ENCODE results near the gene CST5. TPM values are rescaled to one million over a fixed set of nuclear protein-coding genes. Genes with fewer than 3 reads are reported as not detected.

The CST5 gene
- polyA plus RNA-seq, 3 donors = not detected

- H4K20me1 ChIP-seq (ENCODE audit: insufficient read depth, low read length) = no peaks in the 10 kb centered on the region
- TF ChIP-seq CTCF (IDR thresholded peaks at IDR 0.05) = no peak
- Mint-ChIP-seq H3K27ac (no peak overlapping the region), H3K4me3 (no peak overlapping the region), H3K27me3 (ENCODE audit: low read depth in 3 of 3) (peaks cover 2 to 5% (median 5%) of the 10 kb centered on the region in 3 donors), H3K36me3 (no peaks in the 10 kb centered on the region), H3K4me1 (no peaks in the 10 kb centered on the region), H3K9me3 (no peaks in the 10 kb centered on the region)
- H3K9me3 ChIP-seq (replicated peaks in 1 of 2; ENCODE audit: control insufficient read depth in 1 of 2, insufficient read depth in 1 of 2, low read length in 2 of 2) = no peaks in the 10 kb centered on the region
- no peaks in the 10 kb centered on the region for H3K36me3 ChIP-seq (replicated peaks in 1 of 2; ENCODE audit: control insufficient read depth in 1 of 2, insufficient read depth in 2 of 2, low read length in 2 of 2)
- no peaks in the 10 kb centered on the region for H3K4me1 ChIP-seq (ENCODE audit: control insufficient read depth in 1 of 2, insufficient read depth in 2 of 2, low read length in 2 of 2)
- no peak overlapping the region for H3K4me3 ChIP-seq (replicated peaks in 1 of 3; ENCODE audit: low read depth in 2 of 3, low read length in 3 of 3)
- intact Hi-C loops (cut with micrococcal nuclease) = no loop called here
- no peaks in the 10 kb centered on the region for H3K79me2 ChIP-seq (ENCODE audit: insufficient read depth, low read length)
- H3K4me2 ChIP-seq (replicated peaks; ENCODE audit: extremely low read depth, low read length, poor library complexity, severe bottlenecking) = no peak overlapping the region
- no peak overlapping the region for H2AFZ ChIP-seq (ENCODE audit: insufficient read depth, low read depth, low read length, poor library complexity, severe bottlenecking)
- no peak overlapping the region for H3K27ac ChIP-seq (ENCODE audit: low read depth in 1 of 2, low read length in 2 of 2)
- WGBS (ENCODE audit: insufficient coverage) = 100% methylated on average over 2 of the region's 5 CpGs
- no peak overlapping the region for H3K9ac ChIP-seq (ENCODE audit: insufficient read depth, low read length, poor library complexity, severe bottlenecking)
- DNase-seq = no peak
- no peaks in the 10 kb centered on the region for H3K27me3 ChIP-seq (ENCODE audit: control insufficient read depth in 2 of 2, insufficient read depth in 2 of 2, low read length in 2 of 2)
These were observed 5.2 kb upstream of the CST5 start for GRCh38 chr20:23884771-23885162.

DNA sequence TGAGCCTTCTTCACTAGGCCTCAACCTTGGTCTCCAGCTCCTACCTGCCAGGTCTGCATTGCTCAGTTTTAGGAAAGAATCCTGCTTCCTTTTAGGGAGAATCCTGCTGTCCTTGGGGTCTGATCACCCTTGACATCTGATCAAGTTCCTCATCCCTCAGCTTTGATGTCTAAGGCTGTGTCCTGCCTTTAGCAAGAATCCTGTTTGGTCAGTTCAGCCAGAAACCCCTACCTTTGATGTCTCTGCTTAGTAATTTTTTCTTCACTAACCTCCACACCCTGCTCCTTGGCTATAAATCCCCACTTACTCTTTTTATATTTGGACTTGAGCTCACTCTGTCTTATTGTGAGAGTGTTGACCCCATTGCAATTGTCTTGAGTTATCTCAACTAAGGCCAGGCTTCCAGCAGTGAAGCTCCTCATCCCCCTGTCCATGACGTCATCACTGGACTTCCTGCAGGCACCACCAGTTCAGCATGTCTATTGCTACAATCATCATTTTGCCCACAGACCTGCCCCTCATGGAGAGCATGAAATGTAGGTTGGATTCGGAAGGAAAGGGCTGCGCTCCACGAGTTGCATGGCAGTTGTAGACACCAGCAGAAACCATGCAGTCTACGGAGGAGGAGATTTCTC, 4.7 kb upstream of the CST5 start:
- H3K4me3 ChIP-seq (replicated peaks in 1 of 3; ENCODE audit: low read depth in 2 of 3, low read length in 3 of 3) = no peak overlapping the region
- intact Hi-C loops (cut with micrococcal nuclease) = no loop called here

More for the DNA sequence above, 4.7 kb upstream of the CST5 start:
- no peaks in the 10 kb centered on the region for H3K36me3 ChIP-seq (replicated peaks in 1 of 2; ENCODE audit: control insufficient read depth in 1 of 2, insufficient read depth in 2 of 2, low read length in 2 of 2)
- WGBS (ENCODE audit: insufficient coverage) = no CpG with 5 or more reads among the region's 5 CpGs
- H3K79me2 ChIP-seq (ENCODE audit: insufficient read depth, low read length) = no peaks in the 10 kb centered on the region
- H3K27ac ChIP-seq (ENCODE audit: low read depth in 1 of 2, low read length in 2 of 2) = no peak overlapping the region
- Mint-ChIP-seq H3K27ac (no peak overlapping the region), H3K36me3 (no peaks in the 10 kb centered on the region), H3K4me3 (no peak overlapping the region), H3K4me1 (no peaks in the 10 kb centered on the region), H3K9me3 (no peaks in the 10 kb centered on the region), H3K27me3 (ENCODE audit: low read depth in 3 of 3) (peaks cover 2 to 5% (median 5%) of the 10 kb centered on the region in 3 donors)
- no peak overlapping the region for H2AFZ ChIP-seq (ENCODE audit: insufficient read depth, low read depth, low read length, poor library complexity, severe bottlenecking)
- no peak for DNase-seq
- H4K20me1 ChIP-seq (ENCODE audit: insufficient read depth, low read length) = no peaks in the 10 kb centered on the region
- no peaks in the 10 kb centered on the region for H3K4me1 ChIP-seq (ENCODE audit: control insufficient read depth in 1 of 2, insufficient read depth in 2 of 2, low read length in 2 of 2)
- H3K4me2 ChIP-seq (replicated peaks; ENCODE audit: extremely low read depth, low read length, poor library complexity, severe bottlenecking) = no peak overlapping the region
- no peak overlapping the region for H3K9ac ChIP-seq (ENCODE audit: insufficient read depth, low read length, poor library complexity, severe bottlenecking)
- no peaks in the 10 kb centered on the region for H3K27me3 ChIP-seq (ENCODE audit: control insufficient read depth in 2 of 2, insufficient read depth in 2 of 2, low read length in 2 of 2)
- no peaks in the 10 kb centered on the region for H3K9me3 ChIP-seq (replicated peaks in 1 of 2; ENCODE audit: control insufficient read depth in 1 of 2, insufficient read depth in 1 of 2, low read length in 2 of 2)
- TF ChIP-seq CTCF (IDR thresholded peaks at IDR 0.05) = no peak
